Fibroblast of lung (primary cell): ENCODE data around the gene JMJD1C. TPM values are rescaled to one million over a fixed set of nuclear protein-coding genes. Genes with fewer than 3 reads are reported as not detected.
A peak's percentile ranks its signal among the peaks of the same experiment; 100 is the strongest.

Experiments
- DNase-seq, 2 donors: peaks; one replicate each; pipeline versions ENCODE4 v3.0.0 to v3.0.0-alpha.2; 2010; ENCODE audit warnings: low read depth in 2 of 2
- H2AFZ ChIP-seq: 2 replicates; pipeline ENCODE4 v1.5.1; 2012; ENCODE audit warnings: low read length, control low read depth, inconsistent platforms
- H3K27ac ChIP-seq: 2 replicates; pipeline ENCODE4 v1.5.1; 2011; ENCODE audit warnings: low read length, control low read depth; ENCODE audit not compliant: insufficient read depth
- H3K27me3 ChIP-seq: 2 replicates; pipeline ENCODE4 v1.5.1; 2011; ENCODE audit warnings: mild to moderate bottlenecking, low read length; ENCODE audit not compliant: control insufficient read depth, insufficient read depth
- H3K36me3 ChIP-seq: 2 replicates; pipeline ENCODE4 v1.5.1; 2011; ENCODE audit warnings: low read length; ENCODE audit not compliant: control insufficient read depth, insufficient read depth
- H3K4me1 ChIP-seq: 2 replicates; pipeline ENCODE4 v1.5.1; 2011; ENCODE audit warnings: low read length; ENCODE audit not compliant: control insufficient read depth, insufficient read depth; ENCODE audit errors: extremely low read depth
- H3K4me2 ChIP-seq: 2 replicates; pipeline ENCODE4 v1.5.1; 2011; ENCODE audit warnings: low read length, control low read depth; ENCODE audit not compliant: insufficient read depth; ENCODE audit errors: extremely low read depth
- H3K4me3 ChIP-seq, 4 experiments: fragments of 200-600 bp in 1 of 4; sonication (generic) in 1 of 4; replicated peaks in 1 of 4; 2 replicates each; pipeline ENCODE4 v1.5.1; 2011 to 2016; ENCODE audit warnings: low read length in 4 of 4, low read depth in 3 of 4, mild to moderate bottlenecking in 3 of 4, control low read depth in 2 of 4, inconsistent platforms in 1 of 4, mixed read lengths in 1 of 4; ENCODE audit not compliant: insufficient read depth in 1 of 4; ENCODE audit errors: control extremely low read depth in 1 of 4
- H3K79me2 ChIP-seq: 2 replicates; pipeline ENCODE4 v1.5.1; 2012; ENCODE audit warnings: mild to moderate bottlenecking, low read length, inconsistent platforms; ENCODE audit not compliant: control insufficient read depth, insufficient read depth
- H3K9ac ChIP-seq: 2 replicates; pipeline ENCODE4 v1.5.1; 2011; ENCODE audit warnings: mild to moderate bottlenecking, low read length, control low read depth; ENCODE audit not compliant: insufficient read depth
- H3K9me3 ChIP-seq: 2 replicates; pipeline ENCODE4 v1.5.1; 2012; ENCODE audit warnings: low read depth, low read length; ENCODE audit not compliant: control insufficient read depth, insufficient read depth
- H4K20me1 ChIP-seq: 2 replicates; pipeline ENCODE4 v1.5.1; 2011; ENCODE audit warnings: low read length; ENCODE audit not compliant: control insufficient read depth, insufficient read depth; ENCODE audit errors: extremely low read depth
- CTCF ChIP-seq, 2 donors: IDR thresholded peaks in 1 of 2; conservative IDR thresholded peaks in 1 of 2; 1 replicate in 1 of 2; 2 replicates in 1 of 2; pipeline ENCODE4 v1.5.1; 2011 to 2012; ENCODE audit warnings: low read length in 2 of 2, control low read depth in 1 of 2, inconsistent platforms in 1 of 2, low read depth in 1 of 2, mild to moderate bottlenecking in 1 of 2
- EZH2 ChIP-seq: IDR thresholded peaks from 2 replicates; pipeline ENCODE4 v1.5.1; 2012; ENCODE audit warnings: low read length, control low read depth, mild to moderate bottlenecking; ENCODE audit errors: missing control alignments
- polyA plus RNA-seq, 2 donors: library from polyadenylated mRNA; depleted of rRNA in 1 of 2; stranded (reverse) in 1 of 2; unstranded in 1 of 2; fragments of >200 nt; gene quantifications; 2 replicates each; pipeline ENCODE4 v1.2.1, GENCODE V29; 2011 to 2012; ENCODE audit warnings: missing spikeins in 1 of 2
- total RNA-seq: library from RNA; depleted of rRNA; stranded (reverse); fragments of >200 nt; gene quantifications from 2 replicates; pipeline ENCODE4 v1.2.1, GENCODE V29; 2014

JMJD1C gene
- total and polyA plus RNA-seq, 2 donors (not counting 1 experiment from before 2014, with no cell fraction given) = 39.9 to 67.0 TPM

- H2AFZ ChIP-seq = no peak overlapping the region
- H3K4me1 ChIP-seq = peaks cover 2% of the 10 kb centered on the region
- TF ChIP-seq CTCF (conservative IDR thresholded peaks at IDR 0.05 in 1 of 2, IDR thresholded peaks at IDR 0.05 in 1 of 2; ENCODE audit: low read depth in 1 of 2, low read length in 2 of 2) (no peak), EZH2 (no peak)
- no peaks in the 10 kb centered on the region for H4K20me1 ChIP-seq
- no peaks in the 10 kb centered on the region for H3K9me3 ChIP-seq
- no peaks in the 10 kb centered on the region for H3K36me3 ChIP-seq
- peaks cover 36% of the 10 kb centered on the region for H3K79me2 ChIP-seq
- no peaks in the 10 kb centered on the region for H3K27me3 ChIP-seq
- no peak overlapping the region for H3K4me3 ChIP-seq
- H3K9ac ChIP-seq = no peak overlapping the region
- no peak for DNase-seq
- H3K4me2 ChIP-seq = no peak overlapping the region
- H3K27ac ChIP-seq = no peak overlapping the region
Measured at GRCh38 chr10:63410633-63411032, 55.1 kb downstream of the JMJD1C start.

- Histone ChIP-seq H4K20me1 (no peaks in the 10 kb centered on the region), H3K79me2 (peaks cover 38% of the 10 kb centered on the region), H3K4me2 (peak overlapping the region; percentile 11), H3K9me3 (no peaks in the 10 kb centered on the region), H3K36me3 (no peaks in the 10 kb centered on the region), H3K4me1 (peaks cover under 1% of the 10 kb centered on the region), H3K4me3 (no peak overlapping the region), H3K27ac (no peak overlapping the region), H3K27me3 (no peaks in the 10 kb centered on the region), H3K9ac (no peak overlapping the region), H2AFZ (no peak overlapping the region)
- DNase-seq = peak; percentile 43 to 73
- TF ChIP-seq CTCF (conservative IDR thresholded peaks at IDR 0.05 in 1 of 2, IDR thresholded peaks at IDR 0.05 in 1 of 2; ENCODE audit: low read depth in 1 of 2, low read length in 2 of 2) (no peak), EZH2 (no peak)
Measured at GRCh38 chr10:63409465-63410027, 56.2 kb downstream of the JMJD1C start.

- Histone ChIP-seq H3K9me3 (no peaks in the 10 kb centered on the region), H3K36me3 (no peaks in the 10 kb centered on the region), H2AFZ (no peak overlapping the region), H3K9ac (no peak overlapping the region), H3K4me1 (no peaks in the 10 kb centered on the region), H3K4me2 (no peak overlapping the region), H3K27me3 (no peaks in the 10 kb centered on the region), H3K4me3 (no peak overlapping the region), H3K79me2 (peaks cover 23% of the 10 kb centered on the region), H4K20me1 (no peaks in the 10 kb centered on the region), H3K27ac (no peak overlapping the region)
- no peak for DNase-seq
- TF ChIP-seq EZH2 = no peak
- TF ChIP-seq CTCF (conservative IDR thresholded peaks at IDR 0.05 in 1 of 2, IDR thresholded peaks at IDR 0.05 in 1 of 2; ENCODE audit: low read depth in 1 of 2, low read length in 2 of 2) = no peak
Measured at GRCh38 chr10:63407136-63407662, 58.6 kb downstream of the JMJD1C start.
